ENCODE results near the gene RFX3.

GRCh38 chr9:3330792-3331420, 194.9 kb downstream of the RFX3 start:
- TF ChIP-seq CTCF (IDR thresholded peaks at IDR 0.05) (no peak), POLR2A (IDR thresholded peaks at IDR 0.05) (no peak), EP300 (IDR thresholded peaks at IDR 0.05) (no peak)
